OCI-LY3 (cell line): ENCODE results near the gene YBX2.

Experiments
- H2AFZ ChIP-seq: fragments of 200-600, 300-600 bp; shearing (Covaris generic); 2 replicates; pipeline ENCODE4 v1.6.0; 2014; ENCODE audit warnings: antibody characterized with exemption, low read depth, low read length
- H3K27ac ChIP-seq: fragments of 200-600, 300-600 bp; sonication (generic); 2 replicates; pipeline ENCODE4 v1.5.1; 2014; ENCODE audit warnings: mild to moderate bottlenecking, low read length, moderate library complexity, mixed read lengths
- H3K27me3 ChIP-seq: fragments of 200-600, 300-600 bp; sonication (generic); 2 replicates; pipeline ENCODE4 v1.6.1; 2014; ENCODE audit warnings: low read depth, low read length, mixed read lengths
- H3K36me3 ChIP-seq: fragments of 200-600, 300-600 bp; sonication (generic); replicated peaks from 2 replicates; pipeline ENCODE3; 2014; ENCODE audit warnings: low read depth, low read length, mixed read lengths
- H3K4me1 ChIP-seq: fragments of 300-600, 200-600 bp; sonication (generic); 2 replicates; pipeline ENCODE4 v1.6.1; 2014; ENCODE audit warnings: low read length, mixed read lengths
- H3K4me2 ChIP-seq: fragments of 200-600, 300-600 bp; sonication (generic); 2 replicates; pipeline ENCODE4 v1.6.1; 2014; ENCODE audit warnings: low read length, mixed read lengths
- H3K4me3 ChIP-seq: fragments of 300-600, 200-600 bp; sonication (generic); 2 replicates; pipeline ENCODE4 v1.5.1; 2014; ENCODE audit warnings: antibody characterized with exemption, mild to moderate bottlenecking, low read length, moderate library complexity
- H3K79me2 ChIP-seq: fragments of 300-600, 200-600 bp; shearing (Covaris generic); 2 replicates; pipeline ENCODE4 v1.6.1; 2014; ENCODE audit warnings: mild to moderate bottlenecking, low read length, mixed read lengths
- H3K9ac ChIP-seq: fragments of 300-600, 200-600 bp; shearing (Covaris generic); 2 replicates; pipeline ENCODE4 v1.6.0; 2014; ENCODE audit warnings: mild to moderate bottlenecking, low read length, moderate library complexity
- H3K9me3 ChIP-seq: fragments of 200-600, 300-600 bp; shearing (Covaris generic); 2 replicates; pipeline ENCODE4 v1.6.1; 2014; ENCODE audit warnings: low read length, mixed read lengths; ENCODE audit not compliant: insufficient read depth
- H4K20me1 ChIP-seq: fragments of 200-600, 300-600 bp; sonication (generic); 2 replicates; pipeline ENCODE4 v1.6.1; 2016; ENCODE audit warnings: low read length, mixed read lengths; ENCODE audit not compliant: insufficient read depth
- CTCF ChIP-seq: fragments of 200-600, 300-600 bp; sonication (generic); IDR thresholded peaks from 2 replicates; pipeline ENCODE4 v1.5.1; 2014; ENCODE audit warnings: antibody characterized with exemption, low read length, low read depth
- EZH2phosphoT487 ChIP-seq: fragments of 200-600 bp; shearing (Covaris generic); IDR thresholded peaks from 2 replicates; pipeline ENCODE4 v1.6.1; 2018; ENCODE audit warnings: antibody characterized with exemption, mixed run types, low read depth

The YBX2 gene

GRCh38 chr17:7290166-7290565 is 4.3 kb downstream of the YBX2 start:
- H3K4me3 ChIP-seq, result no peak overlapping the region
- H3K4me1 ChIP-seq, result no peaks in the 10 kb centered on the region
- H3K79me2 ChIP-seq, result no peaks in the 10 kb centered on the region
- no peak overlapping the region for H2AFZ ChIP-seq
- H3K9me3 ChIP-seq, result no peaks in the 10 kb centered on the region
- no peak overlapping the region for H3K4me2 ChIP-seq
- no peaks in the 10 kb centered on the region for H4K20me1 ChIP-seq
- H3K27ac ChIP-seq, result no peak overlapping the region
- no peaks in the 10 kb centered on the region for H3K27me3 ChIP-seq
- no peak for TF ChIP-seq CTCF
- no peak for TF ChIP-seq EZH2phosphoT487
- no peaks in the 10 kb centered on the region for H3K36me3 ChIP-seq
- no peak overlapping the region for H3K9ac ChIP-seq

- no peaks in the 10 kb centered on the region for H4K20me1 ChIP-seq
- H3K27ac ChIP-seq, result no peak overlapping the region
- H3K27me3 ChIP-seq, result no peaks in the 10 kb centered on the region
- TF ChIP-seq EZH2phosphoT487 (no peak), CTCF (no peak)
- H2AFZ ChIP-seq, result no peak overlapping the region
- no peak overlapping the region for H3K9ac ChIP-seq
- no peaks in the 10 kb centered on the region for H3K4me1 ChIP-seq
- H3K4me3 ChIP-seq, result no peak overlapping the region
- H3K4me2 ChIP-seq, result no peak overlapping the region
- H3K79me2 ChIP-seq, result no peaks in the 10 kb centered on the region
- no peaks in the 10 kb centered on the region for H3K36me3 ChIP-seq
- H3K9me3 ChIP-seq, result no peaks in the 10 kb centered on the region
Observed at GRCh38 chr17:7289256-7290032, 5.0 kb downstream of the YBX2 start.

- Histone ChIP-seq H2AFZ (no peak overlapping the region), H3K27me3 (no peaks in the 10 kb centered on the region), H3K79me2 (no peaks in the 10 kb centered on the region), H3K9me3 (no peaks in the 10 kb centered on the region), H3K36me3 (no peaks in the 10 kb centered on the region), H3K4me2 (no peak overlapping the region), H3K27ac (no peak overlapping the region), H4K20me1 (no peaks in the 10 kb centered on the region), H3K4me3 (no peak overlapping the region), H3K9ac (no peak overlapping the region), H3K4me1 (peaks cover 11% of the 10 kb centered on the region)
- TF ChIP-seq CTCF (no peak), EZH2phosphoT487 (no peak)
Observed at GRCh38 chr17:7285679-7286078, 8.8 kb downstream of the YBX2 start.

GRCh38 chr17:7284911-7285310 is 9.5 kb downstream of the YBX2 start:
- no peaks in the 10 kb centered on the region for H3K27me3 ChIP-seq
- no peak for TF ChIP-seq CTCF
- no peaks in the 10 kb centered on the region for H3K79me2 ChIP-seq
- peaks cover 15% of the 10 kb centered on the region for H3K4me1 ChIP-seq
- H4K20me1 ChIP-seq, result no peaks in the 10 kb centered on the region
- no peaks in the 10 kb centered on the region for H3K9me3 ChIP-seq
- no peak overlapping the region for H3K4me3 ChIP-seq
- no peak overlapping the region for H3K27ac ChIP-seq
- no peak overlapping the region for H3K9ac ChIP-seq
- H3K36me3 ChIP-seq, result no peaks in the 10 kb centered on the region
- H3K4me2 ChIP-seq, result no peak overlapping the region
- H2AFZ ChIP-seq, result no peak overlapping the region
